GM23338 (cell line): ENCODE measurements around the gene BTBD16. TPM values are rescaled to one million over a fixed set of nuclear protein-coding genes. Genes with fewer than 3 reads are reported as not detected.

ENCODE experiments used
- ATAC-seq: fragments of 200-7000 bp; cut with Tn5 transposase; 3 replicates; pipeline ENCODE4 v1.9.1; 2020
- DNase-seq: peaks from one replicate; pipeline ENCODE4 v3.0.0-alpha.2; 2015; ENCODE audit warnings: low spot score
- H2AFZ ChIP-seq: fragments of 200-600 bp; sonication (generic); 2 replicates; pipeline ENCODE4 v1.8.0; 2016; ENCODE audit warnings: antibody characterized with exemption, mild to moderate bottlenecking, moderate library complexity
- H3F3A ChIP-seq: fragments of 200-600 bp; sonication (generic); replicated peaks from 2 replicates; pipeline ENCODE4 v1.8.0; 2017; ENCODE audit warnings: antibody characterized with exemption, mixed run types, low read depth
- H3K27ac ChIP-seq: fragments of 200-600 bp; sonication (generic); 2 replicates; pipeline ENCODE4 v1.6.1; 2016; ENCODE audit warnings: low read depth
- H3K27me3 ChIP-seq: fragments of 200-600 bp; sonication (generic); 2 replicates; pipeline ENCODE4 v1.8.0; 2016; ENCODE audit warnings: mild to moderate bottlenecking, mixed run types, moderate library complexity; ENCODE audit not compliant: insufficient read depth
- H3K36me3 ChIP-seq: fragments of 200-600 bp; sonication (generic); 2 replicates; pipeline ENCODE4 v1.8.0; 2016; ENCODE audit warnings: mild to moderate bottlenecking; ENCODE audit not compliant: insufficient read depth
- H3K4me1 ChIP-seq: fragments of 200-600 bp; sonication (generic); 2 replicates; pipeline ENCODE4 v1.8.0; 2016; ENCODE audit warnings: mild to moderate bottlenecking, moderate library complexity; ENCODE audit not compliant: insufficient read depth
- H3K4me2 ChIP-seq: fragments of 200-600 bp; sonication (generic); 2 replicates; pipeline ENCODE4 v1.7.1; 2017; ENCODE audit warnings: mixed run types
- H3K4me3 ChIP-seq: fragments of 200-600 bp; sonication (generic); 2 replicates; pipeline ENCODE4 v1.6.1; 2016; ENCODE audit warnings: mixed run types
- H3K79me2 ChIP-seq: fragments of 200-600 bp; sonication (generic); replicated peaks from 2 replicates; pipeline ENCODE4 v1.8.0; 2017; ENCODE audit warnings: mild to moderate bottlenecking; ENCODE audit not compliant: insufficient read depth
- H3K9me2 ChIP-seq: fragments of 200-600 bp; sonication (generic); 2 replicates; pipeline ENCODE4 v1.8.0; 2017; ENCODE audit not compliant: insufficient read depth
- H4K20me1 ChIP-seq: fragments of 200-600 bp; sonication (generic); replicated peaks from 2 replicates; pipeline ENCODE4 v1.8.0; 2017; ENCODE audit warnings: mild to moderate bottlenecking; ENCODE audit not compliant: insufficient read depth
- H3K27ac Mint-ChIP-seq: 2 replicates; pipeline ENCODE4 v1.8.0; 2020; ENCODE audit warnings: inconsistent platforms, mild to moderate bottlenecking, moderate library complexity, mixed read lengths
- H3K27me3 Mint-ChIP-seq: 3 replicates; pipeline ENCODE4 v1.8.0; 2022; ENCODE audit warnings: low read depth, mild to moderate bottlenecking, moderate library complexity, mixed read lengths, inconsistent platforms; ENCODE audit not compliant: insufficient read depth, poor library complexity
- H3K36me3 Mint-ChIP-seq: 3 replicates; pipeline ENCODE4 v1.8.0; 2021; ENCODE audit warnings: low read depth, mild to moderate bottlenecking, inconsistent platforms, moderate library complexity, mixed read lengths
- H3K4me1 Mint-ChIP-seq: 3 replicates; pipeline ENCODE4 v1.8.0; 2020; ENCODE audit warnings: mild to moderate bottlenecking, inconsistent platforms, mixed read lengths
- H3K4me3 Mint-ChIP-seq: 3 replicates; pipeline ENCODE4 v1.8.0; 2021; ENCODE audit warnings: moderate library complexity, mild to moderate bottlenecking, inconsistent platforms, mixed read lengths
- H3K9me3 Mint-ChIP-seq: 3 replicates; pipeline ENCODE4 v1.8.0; 2020; ENCODE audit warnings: moderate library complexity, mild to moderate bottlenecking, inconsistent platforms, mixed read lengths
- CREB1 ChIP-seq: fragments of 250-450 bp; sonication (Bioruptor Pico); IDR thresholded peaks from 2 replicates; pipeline ENCODE4 v1.5.0; 2020; ENCODE audit warnings: low read depth, mild to moderate bottlenecking, moderate library complexity
- EZH2 ChIP-seq: fragments of 200-600 bp; sonication (generic); IDR thresholded peaks from one replicate; pipeline ENCODE4 v1.8.0; 2017; ENCODE audit warnings: antibody characterized with exemption, mild to moderate bottlenecking, low read depth; ENCODE audit not compliant: unreplicated experiment
- EZH2phosphoT487 ChIP-seq: fragments of 200-600 bp; sonication (generic); IDR thresholded peaks from one replicate; pipeline ENCODE4 v1.8.1; 2018; ENCODE audit warnings: antibody characterized with exemption; ENCODE audit not compliant: unreplicated experiment
- NANOG ChIP-seq: IDR thresholded peaks from 2 replicates; pipeline ENCODE4 v1.6.1; 2016; ENCODE audit warnings: antibody characterized with exemption, borderline replicate concordance
- ZNF331 ChIP-seq: fragments of 250-450 bp; sonication (Bioruptor Pico); IDR thresholded peaks from 2 replicates; pipeline ENCODE4 v1.5.0; 2020; ENCODE audit warnings: low read depth, mild to moderate bottlenecking, moderate library complexity
- polyA plus RNA-seq: library from polyadenylated mRNA; unstranded; fragments of >200 nt; fragmentation: Nextera tagmentation; extraction: Ambion mirVana; gene quantifications from 2 replicates; pipeline ENCODE4 v1.2.1, GENCODE V29; 2016
- total RNA-seq: library from RNA; depleted of rRNA; stranded (reverse); fragments of >200 nt; shearing (Covaris generic); gene quantifications from 2 replicates; pipeline ENCODE4 v1.2.3, GENCODE V29; 2014
- TF ChIP-seq, protein P1 (sequence below), 2 experiments: fragments of 200-600 bp in 1 of 2; sonication (generic) in 1 of 2; conservative IDR thresholded peaks; 2 replicates each; pipeline versions ENCODE4 v1.5.1 to v1.6.1; 2016 to 2017; ENCODE audit warnings: antibody characterized with exemption in 2 of 2, low read depth in 2 of 2, mild to moderate bottlenecking in 2 of 2, moderate library complexity in 1 of 2
- TF ChIP-seq, protein P2 (sequence below): IDR thresholded peaks from one replicate; pipeline ENCODE4 v1.6.1; 2018; ENCODE audit warnings: antibody characterized with exemption; ENCODE audit not compliant: unreplicated experiment
- TF ChIP-seq, protein P3 (sequence below): fragments of 250-450 bp; sonication (Bioruptor Pico); IDR thresholded peaks from 2 replicates; pipeline ENCODE4 v1.5.0; 2020; ENCODE audit warnings: mild to moderate bottlenecking, moderate library complexity

BTBD16 gene
- total and polyA plus RNA-seq, 2 experiments from 2014 or later: not detected

GRCh38 chr10:122331615-122332446 is 60.7 kb downstream of the BTBD16 start:
- no peak overlapping the region for H3K27ac Mint-ChIP-seq
- Histone ChIP-seq H3K4me1 (peaks cover 7% of the 10 kb centered on the region), H3K4me3 (no peak overlapping the region), H3K79me2 (no peaks in the 10 kb centered on the region), H3F3A (no peaks in the 10 kb centered on the region), H3K27me3 (no peaks in the 10 kb centered on the region), H3K36me3 (no peaks in the 10 kb centered on the region), H3K27ac (no peak overlapping the region), H2AFZ (no peak overlapping the region), H3K9me2 (0 out of 2 replicates have a peak, but pooled peaks cover 5% of the 10 kb centered on the region), H4K20me1 (no peaks in the 10 kb centered on the region), H3K4me2 (no peak overlapping the region)
- ATAC-seq (no peak), DNase-seq (no peak)
- H3K9me3 Mint-ChIP-seq: no peaks in the 10 kb centered on the region
- no peak overlapping the region for H3K4me3 Mint-ChIP-seq
- TF ChIP-seq NANOG (no peak), EZH2phosphoT487 (no peak), EZH2 (no peak)
- TF ChIP-seq, protein P1, sequence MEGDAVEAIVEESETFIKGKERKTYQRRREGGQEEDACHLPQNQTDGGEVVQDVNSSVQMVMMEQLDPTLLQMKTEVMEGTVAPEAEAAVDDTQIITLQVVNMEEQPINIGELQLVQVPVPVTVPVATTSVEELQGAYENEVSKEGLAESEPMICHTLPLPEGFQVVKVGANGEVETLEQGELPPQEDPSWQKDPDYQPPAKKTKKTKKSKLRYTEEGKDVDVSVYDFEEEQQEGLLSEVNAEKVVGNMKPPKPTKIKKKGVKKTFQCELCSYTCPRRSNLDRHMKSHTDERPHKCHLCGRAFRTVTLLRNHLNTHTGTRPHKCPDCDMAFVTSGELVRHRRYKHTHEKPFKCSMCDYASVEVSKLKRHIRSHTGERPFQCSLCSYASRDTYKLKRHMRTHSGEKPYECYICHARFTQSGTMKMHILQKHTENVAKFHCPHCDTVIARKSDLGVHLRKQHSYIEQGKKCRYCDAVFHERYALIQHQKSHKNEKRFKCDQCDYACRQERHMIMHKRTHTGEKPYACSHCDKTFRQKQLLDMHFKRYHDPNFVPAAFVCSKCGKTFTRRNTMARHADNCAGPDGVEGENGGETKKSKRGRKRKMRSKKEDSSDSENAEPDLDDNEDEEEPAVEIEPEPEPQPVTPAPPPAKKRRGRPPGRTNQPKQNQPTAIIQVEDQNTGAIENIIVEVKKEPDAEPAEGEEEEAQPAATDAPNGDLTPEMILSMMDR (conservative IDR thresholded peaks at IDR 0.05; ENCODE audit: low read depth in 2 of 2): no peak
- H3K27me3 Mint-ChIP-seq: peaks cover 3% of the 10 kb centered on the region
- H3K4me1 Mint-ChIP-seq: peaks cover 16% of the 10 kb centered on the region
- H3K36me3 Mint-ChIP-seq: no peaks in the 10 kb centered on the region

GRCh38 chr10:122333037-122333436 is 61.9 kb downstream of the BTBD16 start:
- DNase-seq (no peak), ATAC-seq (no peak)
- no peak overlapping the region for H3K27ac Mint-ChIP-seq
- Histone ChIP-seq H3K79me2 (no peaks in the 10 kb centered on the region), H3K27ac (no peak overlapping the region), H3K4me2 (no peak overlapping the region), H3K36me3 (no peaks in the 10 kb centered on the region), H3K4me1 (peaks cover 7% of the 10 kb centered on the region), H3K27me3 (no peaks in the 10 kb centered on the region), H4K20me1 (no peaks in the 10 kb centered on the region), H3K9me2 (0 out of 2 replicates have a peak, but pooled peaks cover 2% of the 10 kb centered on the region), H3F3A (no peaks in the 10 kb centered on the region), H3K4me3 (no peak overlapping the region), H2AFZ (peak overlapping the region; percentile 28; the same call in 1 of the 2 replicates)
- H3K4me1 Mint-ChIP-seq: peaks cover 16% of the 10 kb centered on the region
- H3K4me3 Mint-ChIP-seq: no peak overlapping the region
- H3K9me3 Mint-ChIP-seq: no peaks in the 10 kb centered on the region
- peaks cover 3% of the 10 kb centered on the region for H3K27me3 Mint-ChIP-seq
- H3K36me3 Mint-ChIP-seq: no peaks in the 10 kb centered on the region
- TF ChIP-seq NANOG (no peak), ZNF331 (CRISPR knock-in tag) (no peak), CREB1 (no peak), EZH2phosphoT487 (no peak), EZH2 (no peak)
- TF ChIP-seq, protein P2, sequence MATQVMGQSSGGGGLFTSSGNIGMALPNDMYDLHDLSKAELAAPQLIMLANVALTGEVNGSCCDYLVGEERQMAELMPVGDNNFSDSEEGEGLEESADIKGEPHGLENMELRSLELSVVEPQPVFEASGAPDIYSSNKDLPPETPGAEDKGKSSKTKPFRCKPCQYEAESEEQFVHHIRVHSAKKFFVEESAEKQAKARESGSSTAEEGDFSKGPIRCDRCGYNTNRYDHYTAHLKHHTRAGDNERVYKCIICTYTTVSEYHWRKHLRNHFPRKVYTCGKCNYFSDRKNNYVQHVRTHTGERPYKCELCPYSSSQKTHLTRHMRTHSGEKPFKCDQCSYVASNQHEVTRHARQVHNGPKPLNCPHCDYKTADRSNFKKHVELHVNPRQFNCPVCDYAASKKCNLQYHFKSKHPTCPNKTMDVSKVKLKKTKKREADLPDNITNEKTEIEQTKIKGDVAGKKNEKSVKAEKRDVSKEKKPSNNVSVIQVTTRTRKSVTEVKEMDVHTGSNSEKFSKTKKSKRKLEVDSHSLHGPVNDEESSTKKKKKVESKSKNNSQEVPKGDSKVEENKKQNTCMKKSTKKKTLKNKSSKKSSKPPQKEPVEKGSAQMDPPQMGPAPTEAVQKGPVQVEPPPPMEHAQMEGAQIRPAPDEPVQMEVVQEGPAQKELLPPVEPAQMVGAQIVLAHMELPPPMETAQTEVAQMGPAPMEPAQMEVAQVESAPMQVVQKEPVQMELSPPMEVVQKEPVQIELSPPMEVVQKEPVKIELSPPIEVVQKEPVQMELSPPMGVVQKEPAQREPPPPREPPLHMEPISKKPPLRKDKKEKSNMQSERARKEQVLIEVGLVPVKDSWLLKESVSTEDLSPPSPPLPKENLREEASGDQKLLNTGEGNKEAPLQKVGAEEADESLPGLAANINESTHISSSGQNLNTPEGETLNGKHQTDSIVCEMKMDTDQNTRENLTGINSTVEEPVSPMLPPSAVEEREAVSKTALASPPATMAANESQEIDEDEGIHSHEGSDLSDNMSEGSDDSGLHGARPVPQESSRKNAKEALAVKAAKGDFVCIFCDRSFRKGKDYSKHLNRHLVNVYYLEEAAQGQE: no peak
- TF ChIP-seq, protein P3, sequence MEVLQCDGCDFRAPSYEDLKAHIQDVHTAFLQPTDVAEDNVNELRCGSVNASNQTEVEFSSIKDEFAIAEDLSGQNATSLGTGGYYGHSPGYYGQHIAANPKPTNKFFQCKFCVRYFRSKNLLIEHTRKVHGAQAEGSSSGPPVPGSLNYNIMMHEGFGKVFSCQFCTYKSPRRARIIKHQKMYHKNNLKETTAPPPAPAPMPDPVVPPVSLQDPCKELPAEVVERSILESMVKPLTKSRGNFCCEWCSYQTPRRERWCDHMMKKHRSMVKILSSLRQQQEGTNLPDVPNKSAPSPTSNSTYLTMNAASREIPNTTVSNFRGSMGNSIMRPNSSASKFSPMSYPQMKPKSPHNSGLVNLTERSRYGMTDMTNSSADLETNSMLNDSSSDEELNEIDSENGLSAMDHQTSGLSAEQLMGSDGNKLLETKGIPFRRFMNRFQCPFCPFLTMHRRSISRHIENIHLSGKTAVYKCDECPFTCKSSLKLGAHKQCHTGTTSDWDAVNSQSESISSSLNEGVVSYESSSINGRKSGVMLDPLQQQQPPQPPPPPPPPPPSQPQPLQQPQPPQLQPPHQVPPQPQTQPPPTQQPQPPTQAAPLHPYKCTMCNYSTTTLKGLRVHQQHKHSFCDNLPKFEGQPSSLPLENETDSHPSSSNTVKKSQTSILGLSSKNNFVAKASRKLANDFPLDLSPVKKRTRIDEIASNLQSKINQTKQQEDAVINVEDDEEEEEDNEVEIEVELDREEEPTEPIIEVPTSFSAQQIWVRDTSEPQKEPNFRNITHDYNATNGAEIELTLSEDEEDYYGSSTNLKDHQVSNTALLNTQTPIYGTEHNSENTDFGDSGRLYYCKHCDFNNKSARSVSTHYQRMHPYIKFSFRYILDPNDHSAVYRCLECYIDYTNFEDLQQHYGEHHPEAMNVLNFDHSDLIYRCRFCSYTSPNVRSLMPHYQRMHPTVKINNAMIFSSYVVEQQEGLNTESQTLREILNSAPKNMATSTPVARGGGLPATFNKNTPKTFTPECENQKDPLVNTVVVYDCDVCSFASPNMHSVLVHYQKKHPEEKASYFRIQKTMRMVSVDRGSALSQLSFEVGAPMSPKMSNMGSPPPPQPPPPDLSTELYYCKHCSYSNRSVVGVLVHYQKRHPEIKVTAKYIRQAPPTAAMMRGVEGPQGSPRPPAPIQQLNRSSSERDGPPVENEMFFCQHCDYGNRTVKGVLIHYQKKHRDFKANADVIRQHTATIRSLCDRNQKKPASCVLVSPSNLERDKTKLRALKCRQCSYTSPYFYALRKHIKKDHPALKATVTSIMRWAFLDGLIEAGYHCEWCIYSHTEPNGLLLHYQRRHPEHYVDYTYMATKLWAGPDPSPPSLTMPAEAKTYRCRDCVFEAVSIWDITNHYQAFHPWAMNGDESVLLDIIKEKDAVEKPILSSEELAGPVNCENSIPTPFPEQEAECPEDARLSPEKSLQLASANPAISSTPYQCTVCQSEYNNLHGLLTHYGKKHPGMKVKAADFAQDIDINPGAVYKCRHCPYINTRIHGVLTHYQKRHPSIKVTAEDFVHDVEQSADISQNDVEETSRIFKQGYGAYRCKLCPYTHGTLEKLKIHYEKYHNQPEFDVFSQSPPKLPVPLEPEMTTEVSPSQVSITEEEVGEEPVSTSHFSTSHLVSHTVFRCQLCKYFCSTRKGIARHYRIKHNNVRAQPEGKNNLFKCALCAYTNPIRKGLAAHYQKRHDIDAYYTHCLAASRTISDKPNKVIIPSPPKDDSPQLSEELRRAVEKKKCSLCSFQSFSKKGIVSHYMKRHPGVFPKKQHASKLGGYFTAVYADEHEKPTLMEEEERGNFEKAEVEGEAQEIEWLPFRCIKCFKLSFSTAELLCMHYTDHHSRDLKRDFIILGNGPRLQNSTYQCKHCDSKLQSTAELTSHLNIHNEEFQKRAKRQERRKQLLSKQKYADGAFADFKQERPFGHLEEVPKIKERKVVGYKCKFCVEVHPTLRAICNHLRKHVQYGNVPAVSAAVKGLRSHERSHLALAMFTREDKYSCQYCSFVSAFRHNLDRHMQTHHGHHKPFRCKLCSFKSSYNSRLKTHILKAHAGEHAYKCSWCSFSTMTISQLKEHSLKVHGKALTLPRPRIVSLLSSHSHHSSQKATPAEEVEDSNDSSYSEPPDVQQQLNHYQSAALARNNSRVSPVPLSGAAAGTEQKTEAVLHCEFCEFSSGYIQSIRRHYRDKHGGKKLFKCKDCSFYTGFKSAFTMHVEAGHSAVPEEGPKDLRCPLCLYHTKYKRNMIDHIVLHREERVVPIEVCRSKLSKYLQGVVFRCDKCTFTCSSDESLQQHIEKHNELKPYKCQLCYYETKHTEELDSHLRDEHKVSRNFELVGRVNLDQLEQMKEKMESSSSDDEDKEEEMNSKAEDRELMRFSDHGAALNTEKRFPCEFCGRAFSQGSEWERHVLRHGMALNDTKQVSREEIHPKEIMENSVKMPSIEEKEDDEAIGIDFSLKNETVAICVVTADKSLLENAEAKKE (CRISPR knock-in tag): no peak
